MCF 10A (cell line): ENCODE data around the gene INPP5K. TPM values are rescaled to one million over a fixed set of nuclear protein-coding genes. Genes with fewer than 3 reads are reported as not detected.

Source experiments
- BruUV-seq: library from RNA; stranded (reverse); fragments of 400-500 nt; replicated peaks from 2 replicates; lab custom pipeline; 2021; lab: Mats Ljungman, UMichigan
- CTCF ChIA-PET: fragments of 300-600 bp; sonication (Branson Sonifier 250); formaldehyde crosslinking; extraction: SDS; loops from one replicate; lab custom pipeline; 2021; ENCODE audit warnings: antibody characterized with exemption, inconsistent platforms; lab: Yijun Ruan, JAX
- POLR2A ChIA-PET: fragments of 300-600, 350-650 bp; sonication (Branson Sonifier 250); formaldehyde crosslinking; extraction: SDS; loops from one replicate; lab custom pipeline; 2020; ENCODE audit warnings: antibody characterized with exemption, inconsistent platforms; lab: Yijun Ruan, JAX
- DNase-seq: peaks from one replicate; pipeline ENCODE4 v3.0.0-alpha.2; 2018; ENCODE audit not compliant: unreplicated experiment
- H3K27ac Mint-ChIP-seq: one replicate; pipeline ENCODE4 v1.8.0; 2022; ENCODE audit warnings: mild to moderate bottlenecking, low read depth, mixed read lengths; ENCODE audit not compliant: unreplicated experiment
- H3K27me3 Mint-ChIP-seq: one replicate; pipeline ENCODE4 v1.8.0; 2022; ENCODE audit warnings: mixed read lengths; ENCODE audit not compliant: insufficient read depth, unreplicated experiment
- H3K36me3 Mint-ChIP-seq: one replicate; pipeline ENCODE4 v1.8.0; 2022; ENCODE audit warnings: mild to moderate bottlenecking, moderate library complexity, mixed read lengths; ENCODE audit not compliant: insufficient read depth, unreplicated experiment
- H3K4me1 Mint-ChIP-seq: one replicate; pipeline ENCODE4 v1.8.0; 2022; ENCODE audit warnings: mixed read lengths; ENCODE audit not compliant: insufficient read depth, unreplicated experiment
- H3K4me3 Mint-ChIP-seq: one replicate; pipeline ENCODE4 v1.8.0; 2022; ENCODE audit warnings: mild to moderate bottlenecking, moderate library complexity, mixed read lengths; ENCODE audit not compliant: unreplicated experiment
- H3K9me3 Mint-ChIP-seq: one replicate; pipeline ENCODE4 v1.8.0; 2022; ENCODE audit warnings: mixed read lengths; ENCODE audit not compliant: unreplicated experiment
- intact Hi-C: fragments of 100-400 bp; cut with micrococcal nuclease; formaldehyde crosslinking; loops from 2 replicates; pipeline ENCODE4 v1.14.1; 2022
- total RNA-seq: library from RNA; stranded (reverse); gene quantifications from 2 replicates; pipeline ENCODE4 v1.2.3, GENCODE V29; 2022
- TF ChIP-seq, protein P1 (sequence below): fragments of 200-600 bp; IDR thresholded peaks from one replicate; pipeline ENCODE4 v1.8.0; 2022; ENCODE audit warnings: antibody characterized with exemption, mild to moderate bottlenecking; ENCODE audit not compliant: unreplicated experiment

INPP5K gene
- total RNA-seq, 1 experiment from 2014 or later = 28.9 TPM

DNA sequence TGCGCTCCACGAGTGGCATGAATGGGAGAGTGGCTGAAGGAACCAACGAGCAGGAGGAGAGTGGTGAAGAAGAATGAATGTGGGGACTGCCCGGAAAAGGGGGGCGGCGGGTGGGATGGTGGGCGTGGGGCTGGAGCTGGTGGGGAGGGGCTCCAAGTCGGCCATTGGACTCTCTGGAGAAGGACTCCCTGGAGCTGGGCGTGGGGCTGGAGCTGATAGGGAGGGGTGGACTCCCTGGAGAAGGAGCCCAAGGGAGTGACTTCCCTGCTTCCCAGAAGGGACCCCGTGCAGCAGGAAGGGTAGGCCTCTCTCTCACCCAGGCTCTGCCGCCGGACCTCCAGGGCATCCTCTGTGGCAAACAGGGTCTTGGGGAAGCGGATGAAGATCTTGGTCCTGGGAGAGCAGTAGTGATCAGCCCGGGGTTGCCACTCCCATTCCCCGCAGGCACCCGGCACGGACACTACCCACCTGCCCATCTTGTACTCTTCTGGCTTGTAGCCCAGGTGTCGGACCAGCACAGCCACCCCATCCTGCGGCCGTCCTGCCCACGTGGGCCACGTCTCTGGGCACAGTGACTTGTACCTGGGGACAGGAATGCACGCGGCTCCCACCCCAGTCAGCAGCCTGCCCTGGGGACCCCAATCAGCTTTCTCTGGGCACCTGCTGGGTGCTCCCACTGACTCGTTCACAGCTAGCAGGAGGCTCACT lies 45.5 kb downstream of the INPP5K start:
- Mint-ChIP-seq H3K9me3 (no peaks in the 10 kb centered on the region), H3K4me3 (no peak overlapping the region), H3K4me1 (no peaks in the 10 kb centered on the region), H3K27ac (no peak overlapping the region), H3K27me3 (no peaks in the 10 kb centered on the region), H3K36me3 (peaks cover 71% of the 10 kb centered on the region)
- intact Hi-C loops = no loop called here
- no TSS peak for BruUV-seq
- TF ChIP-seq, protein P1, sequence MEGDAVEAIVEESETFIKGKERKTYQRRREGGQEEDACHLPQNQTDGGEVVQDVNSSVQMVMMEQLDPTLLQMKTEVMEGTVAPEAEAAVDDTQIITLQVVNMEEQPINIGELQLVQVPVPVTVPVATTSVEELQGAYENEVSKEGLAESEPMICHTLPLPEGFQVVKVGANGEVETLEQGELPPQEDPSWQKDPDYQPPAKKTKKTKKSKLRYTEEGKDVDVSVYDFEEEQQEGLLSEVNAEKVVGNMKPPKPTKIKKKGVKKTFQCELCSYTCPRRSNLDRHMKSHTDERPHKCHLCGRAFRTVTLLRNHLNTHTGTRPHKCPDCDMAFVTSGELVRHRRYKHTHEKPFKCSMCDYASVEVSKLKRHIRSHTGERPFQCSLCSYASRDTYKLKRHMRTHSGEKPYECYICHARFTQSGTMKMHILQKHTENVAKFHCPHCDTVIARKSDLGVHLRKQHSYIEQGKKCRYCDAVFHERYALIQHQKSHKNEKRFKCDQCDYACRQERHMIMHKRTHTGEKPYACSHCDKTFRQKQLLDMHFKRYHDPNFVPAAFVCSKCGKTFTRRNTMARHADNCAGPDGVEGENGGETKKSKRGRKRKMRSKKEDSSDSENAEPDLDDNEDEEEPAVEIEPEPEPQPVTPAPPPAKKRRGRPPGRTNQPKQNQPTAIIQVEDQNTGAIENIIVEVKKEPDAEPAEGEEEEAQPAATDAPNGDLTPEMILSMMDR = no peak
- no peak for DNase-seq
- CTCF ChIA-PET = interaction anchor here (1.3 kb wide), 1 partner anchor 45 kb away, joined by 4 read pairs; the partner anchor contains the start of gene INPP5K
- POLR2A ChIA-PET = interaction anchor here (0.7 to 1.6 kb wide), 3 partner anchors 11 to 45 kb away, joined by 3 to 4 read pairs (median 4); no protein-coding TSS in a partner anchor

DNA sequence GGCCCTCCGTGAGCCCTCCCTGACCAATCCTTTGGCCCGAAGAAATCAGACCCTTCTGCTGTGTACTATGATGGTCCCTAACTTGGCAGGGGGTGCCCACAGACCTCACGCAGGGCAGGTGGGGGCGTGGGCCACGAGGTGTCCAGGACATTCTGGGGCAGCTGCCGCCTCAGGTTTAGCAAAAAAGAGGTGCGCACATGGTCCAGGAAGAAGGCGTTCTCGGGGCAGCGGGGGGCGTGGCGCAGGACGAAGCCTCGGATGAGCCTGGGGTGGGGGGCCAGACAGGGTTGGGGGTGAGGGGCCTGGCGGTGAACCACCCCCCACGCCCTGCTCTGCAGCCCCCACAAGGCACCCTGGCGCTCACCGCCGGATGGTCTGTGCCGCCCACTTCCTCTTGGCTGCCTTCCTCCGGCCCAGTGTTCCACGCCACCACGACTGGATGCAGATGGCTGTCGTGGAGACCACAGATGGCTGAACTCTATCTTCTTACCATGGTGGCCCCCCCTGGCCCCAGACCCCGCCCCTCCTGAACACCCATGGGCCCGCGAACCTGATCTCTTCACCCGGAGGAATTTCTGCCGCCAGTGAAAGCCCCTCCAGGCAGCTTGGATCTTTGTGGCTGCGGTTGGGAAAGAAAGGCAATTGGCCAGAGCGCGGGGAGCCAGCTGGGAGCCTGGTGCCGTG lies 46.2 kb downstream of the INPP5K start:
- Mint-ChIP-seq H3K36me3 (peaks cover 74% of the 10 kb centered on the region), H3K4me1 (no peaks in the 10 kb centered on the region), H3K4me3 (no peak overlapping the region), H3K27me3 (no peaks in the 10 kb centered on the region), H3K9me3 (no peaks in the 10 kb centered on the region), H3K27ac (no peak overlapping the region)
- no peak for DNase-seq
- CTCF ChIA-PET = no interaction called here
- POLR2A ChIA-PET = interaction anchor here (0.7 to 1.0 kb wide), 3 partner anchors 10 to 13 kb away, joined by 3 to 4 read pairs (median 4); no protein-coding TSS in a partner anchor
- TF ChIP-seq, protein P1 = no peak
- BruUV-seq = no TSS peak
- intact Hi-C loops = no loop called here

DNA sequence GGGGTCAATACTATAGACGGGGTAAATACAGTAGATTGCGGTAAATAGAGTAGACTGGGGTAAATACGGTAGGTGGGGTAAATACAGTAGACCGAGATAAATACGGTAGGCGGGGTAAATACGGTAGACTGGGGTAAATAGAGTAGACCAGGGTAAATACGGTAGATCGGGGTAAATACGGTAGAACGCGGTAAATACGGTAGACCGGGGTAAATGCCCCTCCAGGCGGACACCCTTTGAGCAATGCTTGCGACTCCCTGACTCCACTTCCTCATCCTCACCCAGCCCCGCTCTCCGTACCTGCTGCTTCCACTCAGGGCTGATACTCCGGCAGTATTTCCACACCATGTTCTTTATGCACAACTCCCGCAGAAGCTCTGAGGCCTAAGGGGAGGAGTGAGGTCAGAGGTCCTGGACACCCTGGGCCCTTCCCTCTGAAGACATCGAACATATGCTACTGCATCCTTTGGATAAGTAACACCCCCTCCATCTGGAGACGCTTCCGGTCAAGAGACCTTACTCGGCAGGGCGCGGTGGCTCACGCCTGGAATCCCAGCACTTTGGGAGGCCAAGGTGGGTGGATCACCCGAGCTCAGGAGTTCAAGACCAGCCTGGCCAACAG lies 47.1 kb downstream of the INPP5K start:
- TF ChIP-seq, protein P1 = no peak
- H3K27me3 Mint-ChIP-seq = no peaks in the 10 kb centered on the region
- DNase-seq = no peak
- no peak overlapping the region for H3K4me3 Mint-ChIP-seq
- H3K27ac Mint-ChIP-seq = no peak overlapping the region
- no peaks in the 10 kb centered on the region for H3K4me1 Mint-ChIP-seq
- peaks cover 73% of the 10 kb centered on the region for H3K36me3 Mint-ChIP-seq
- POLR2A ChIA-PET = interaction anchor here (0.8 kb wide), 1 partner anchor 9 kb away, joined by 3 read pairs; no protein-coding TSS in a partner anchor
- no TSS peak for BruUV-seq
- intact Hi-C loops = no loop called here
- CTCF ChIA-PET = no interaction called here
- H3K9me3 Mint-ChIP-seq = no peaks in the 10 kb centered on the region
